HG03108 (cell line): ENCODE data around the gene AKR1C8.
"Not testable (repeated sequence)": the region's sequence is repeated elsewhere in the genome, so short reads cannot be mapped to it uniquely, and the experiment has no call there.

Source experiments
- ATAC-seq: cut with Tn5 transposase; IDR thresholded peaks from one replicate; pipeline ENCODE4 v1.9.1; 2021; ENCODE audit warnings: moderate library complexity; ENCODE audit not compliant: unreplicated experiment

AKR1C8 gene

GRCh38 chr10:5184987-5185775 is at the start of gene AKR1C8:
TSS of gene AKR1C8 (minus strand) at chr10:5185150. CDS start at chr10:5185104, 46 bp downstream.
- ATAC-seq = no peak

- no peak for ATAC-seq
Observed at GRCh38 chr10:5234106-5234860, 49.3 kb upstream of the AKR1C8 start.

- no peak for ATAC-seq
Observed at GRCh38 chr10:5233324-5233723, 48.4 kb upstream of the AKR1C8 start.

DNA sequence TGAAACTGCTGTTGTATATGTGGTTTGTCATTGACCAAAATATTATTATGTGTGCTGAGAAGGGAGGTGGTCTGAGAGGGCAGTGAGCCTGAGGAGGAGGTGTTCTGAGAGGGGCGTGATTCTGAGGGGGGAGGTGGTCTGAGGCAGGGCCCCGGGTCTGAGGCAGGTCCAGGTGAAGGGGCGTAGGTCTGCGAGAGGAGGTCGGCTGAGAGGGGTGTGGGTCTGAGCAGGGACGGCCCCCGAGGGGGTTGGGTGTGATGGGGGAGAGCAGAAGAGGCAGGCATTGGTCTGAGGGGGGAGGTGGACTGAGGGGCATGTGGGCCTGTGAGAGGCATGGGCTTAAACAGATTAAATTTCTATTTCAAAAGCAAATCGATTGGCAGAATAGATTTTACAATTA is 44.1 kb upstream of the AKR1C8 start:
- no peak for ATAC-seq

DNA sequence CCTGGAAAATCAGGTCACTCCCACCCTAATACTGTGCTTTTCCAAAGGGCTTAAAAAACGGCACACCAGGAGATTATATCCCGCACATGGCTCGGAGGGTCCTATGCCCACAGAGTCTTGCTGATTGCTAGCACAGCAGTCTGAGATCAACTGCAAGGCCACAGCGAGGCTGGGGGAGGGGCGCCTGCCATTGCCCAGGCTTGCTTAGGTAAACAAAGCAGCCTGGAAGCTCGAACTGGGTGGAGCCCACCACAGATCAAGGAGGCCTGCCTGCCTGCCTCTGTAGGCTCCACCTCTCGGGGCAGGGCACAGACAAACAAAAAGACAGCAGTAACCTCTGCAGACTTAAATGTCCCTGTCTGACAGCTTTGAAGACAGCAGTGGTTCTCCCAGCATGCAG is 38.0 kb upstream of the AKR1C8 start:
- ATAC-seq = not testable (repeated sequence)

- no peak for ATAC-seq
Observed at GRCh38 chr10:5219262-5219661, 34.3 kb upstream of the AKR1C8 start.

GRCh38 chr10:5216801-5217200 is 31.9 kb upstream of the AKR1C8 start:
- ATAC-seq = no peak

DNA sequence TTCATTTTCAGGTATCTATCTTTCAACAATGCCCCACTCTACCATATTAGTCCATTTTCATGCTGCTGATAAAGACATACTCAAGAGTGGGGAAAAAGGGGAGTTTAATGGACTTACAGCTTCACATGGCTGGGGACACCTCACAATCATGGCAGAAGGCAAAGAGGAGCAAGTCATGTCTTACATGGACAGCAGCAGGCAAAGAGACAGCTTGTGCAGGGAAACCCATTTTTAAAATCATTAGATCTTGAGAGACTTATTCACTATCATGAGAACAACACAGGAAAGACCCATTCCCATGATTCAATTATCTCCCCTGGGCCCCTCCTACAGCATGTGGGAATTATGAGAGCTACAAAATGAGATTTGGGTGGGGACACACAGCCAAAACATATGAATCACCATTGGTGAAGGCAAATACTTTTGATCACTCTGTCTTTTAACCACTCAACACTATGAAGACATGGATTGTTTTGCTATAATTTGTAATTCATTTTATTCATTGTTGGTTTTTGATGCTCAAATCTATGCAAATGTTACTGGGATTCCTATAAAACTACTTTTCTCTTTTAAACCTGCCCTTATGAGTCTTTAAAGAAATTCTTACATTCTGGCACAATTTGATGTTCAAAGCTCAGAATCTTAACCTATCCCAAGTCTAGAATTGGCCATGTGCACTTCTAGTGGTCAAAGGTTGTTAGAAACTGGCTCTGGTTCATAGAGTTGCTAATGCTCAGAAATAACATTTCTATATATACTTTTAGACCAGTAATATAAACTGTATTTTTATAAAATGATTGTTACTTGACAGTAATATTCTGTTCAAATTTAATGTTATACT is 27.0 kb upstream of the AKR1C8 start:
- ATAC-seq = no peak

- ATAC-seq = not testable (repeated sequence)
Observed at GRCh38 chr10:5210261-5210660, 25.3 kb upstream of the AKR1C8 start.

- not testable (repeated sequence) for ATAC-seq
Observed at GRCh38 chr10:5209776-5210175, 24.8 kb upstream of the AKR1C8 start.

- no peak for ATAC-seq
Observed at GRCh38 chr10:5206799-5207198, 21.8 kb upstream of the AKR1C8 start.

DNA sequence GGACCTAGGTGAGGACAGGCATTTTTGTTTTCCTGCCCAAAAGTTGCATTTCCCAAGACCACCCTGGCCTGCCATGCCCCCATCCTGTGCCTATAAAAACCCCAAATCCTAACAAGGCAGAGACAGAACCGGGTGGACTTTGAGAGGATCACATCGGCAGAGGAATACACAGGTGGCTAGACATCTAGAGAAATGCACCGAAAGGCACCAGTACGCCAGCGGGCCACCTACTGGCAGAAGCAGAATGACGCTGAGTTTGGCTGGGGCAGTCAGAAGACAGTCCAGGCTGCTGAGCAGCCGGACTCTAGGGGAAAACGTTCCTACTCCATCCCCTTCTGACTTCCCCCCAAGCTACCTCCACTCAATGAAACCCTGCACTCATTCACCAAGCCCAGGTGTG is 14.4 kb upstream of the AKR1C8 start:
- no peak for ATAC-seq

GRCh38 chr10:5198386-5198785 is 13.4 kb upstream of the AKR1C8 start:
- no peak for ATAC-seq

- no peak for ATAC-seq
Observed at GRCh38 chr10:5196702-5197113, 11.8 kb upstream of the AKR1C8 start, which contains the start of gene AKR1C4. TSS of gene AKR1C4 (plus strand) at chr10:5196837. CDS start at chr10:5196868, 31 bp downstream.

GRCh38 chr10:5195727-5196374 is 10.9 kb upstream of the AKR1C8 start:
- no peak for ATAC-seq

- ATAC-seq = no peak
Observed at GRCh38 chr10:5194431-5194830, 9.5 kb upstream of the AKR1C8 start.

- no peak for ATAC-seq
Observed at GRCh38 chr10:5188358-5188757, 3.4 kb upstream of the AKR1C8 start.

DNA sequence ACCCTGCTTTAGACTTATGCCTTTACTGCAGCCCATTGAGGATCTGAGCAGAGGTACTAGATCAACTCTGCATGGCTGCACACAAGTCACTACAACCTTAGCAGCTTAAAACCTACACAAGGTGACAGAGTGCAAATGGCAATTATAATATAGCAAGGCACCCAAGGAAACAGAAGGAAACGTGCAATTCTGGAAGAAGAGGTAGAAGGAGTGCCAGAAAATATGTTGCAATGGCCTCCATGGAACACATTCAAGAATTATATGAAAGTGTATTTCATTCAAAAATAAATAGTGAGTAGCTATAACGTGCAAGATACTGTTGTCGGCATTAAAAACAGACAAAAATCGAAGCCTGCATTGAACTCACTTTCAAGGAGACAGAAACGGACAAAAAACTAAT is 2.9 kb upstream of the AKR1C8 start:
- no peak for ATAC-seq

- ATAC-seq = no peak
Observed at GRCh38 chr10:5183923-5184322, 1.0 kb downstream of the AKR1C8 start.

DNA sequence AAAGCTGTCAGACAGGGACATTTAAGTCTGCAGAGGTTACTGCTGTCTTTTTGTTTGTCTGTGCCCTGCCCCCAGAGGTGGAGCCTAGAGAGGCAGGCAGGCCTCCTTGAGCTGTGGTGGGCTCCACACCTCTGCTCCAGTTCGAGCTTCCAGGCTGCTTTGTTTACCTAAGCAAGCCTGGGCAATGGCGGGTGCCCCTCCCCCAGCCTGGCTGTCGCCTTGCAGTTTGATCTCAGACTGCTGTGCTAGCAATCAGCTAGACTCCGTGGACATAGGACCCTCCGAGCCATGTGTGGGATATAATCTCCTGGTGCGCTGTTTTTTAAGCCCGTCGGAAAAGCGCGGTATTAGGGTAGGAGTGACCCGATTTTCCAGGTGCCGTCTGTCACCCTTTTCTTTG is 4.4 kb downstream of the AKR1C8 start:
- not testable (repeated sequence) for ATAC-seq

DNA sequence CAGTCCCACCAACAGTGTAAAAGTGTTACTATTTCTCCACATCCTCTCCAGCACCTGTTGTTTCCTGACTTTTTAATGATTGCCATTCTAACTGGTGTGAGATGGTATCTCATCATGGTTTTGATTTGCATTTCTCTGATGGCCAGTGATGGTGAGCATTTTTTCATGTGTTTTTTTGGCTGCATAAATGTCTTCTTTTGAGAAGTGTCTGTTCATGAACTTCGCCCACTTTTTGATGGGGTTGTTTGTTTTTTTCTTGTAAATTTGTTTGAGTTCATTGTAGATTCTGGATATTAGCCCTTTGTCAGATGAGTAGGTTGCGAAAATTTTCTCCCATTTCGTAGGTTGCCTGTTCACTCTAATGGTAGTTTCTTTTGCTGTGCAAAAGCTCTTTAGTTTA is 9.4 kb downstream of the AKR1C8 start:
- ATAC-seq = not testable (repeated sequence)
